K562 (cell line): Measurements from ENCODE around the gene PTPN11.

ENCODE experiments used
- POLR2A ChIP-seq: fragments of 450-650 bp; conservative IDR thresholded peaks from 2 replicates; pipeline ENCODE4 v1.6.1; 2016
- RCOR1 ChIP-seq, 2 experiments: IDR thresholded peaks; 2 replicates each; pipeline ENCODE4 v1.6.1; 2012; ENCODE audit warnings: low read depth in 2 of 2, low read length in 2 of 2, borderline replicate concordance in 1 of 2, improper control_type of control experiment in 1 of 2
- TCF7 ChIP-seq: sonication (generic); IDR thresholded peaks from 2 replicates; pipeline ENCODE4 v1.6.1; 2016; ENCODE audit warnings: antibody characterized with exemption, borderline replicate concordance
- XRCC3 ChIP-seq: fragments of 450-650 bp; IDR thresholded peaks from 2 replicates; pipeline ENCODE4 v1.6.1; 2017; ENCODE audit warnings: mild to moderate bottlenecking, moderate library complexity
- TF ChIP-seq, protein P1 (sequence below): fragments of 250-450 bp; sonication (Bioruptor Pico); IDR thresholded peaks from 2 replicates; pipeline ENCODE4 v1.5.0; 2022; ENCODE audit warnings: mild to moderate bottlenecking

DNA sequence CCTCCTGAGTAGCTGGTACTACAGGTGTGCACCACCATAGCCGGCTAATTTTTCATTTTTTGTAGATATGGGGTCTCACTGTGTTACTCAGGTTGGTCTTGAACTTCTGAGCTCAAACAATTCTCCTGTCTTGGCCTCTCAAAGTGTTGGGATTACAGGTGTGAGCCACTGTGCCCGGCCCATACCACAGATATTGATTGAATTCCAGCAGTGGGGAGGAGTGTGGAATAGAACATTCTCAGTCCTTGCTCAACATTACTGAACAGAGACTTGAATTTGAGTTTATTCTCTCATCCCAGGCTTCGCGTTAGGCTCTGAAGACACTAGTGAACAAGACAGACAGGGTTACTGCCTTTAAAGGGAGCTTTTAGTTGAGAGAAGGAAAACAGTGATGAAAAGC, 39.6 kb downstream of the PTPN11 start:
- TF ChIP-seq POLR2A = no peak
- TF ChIP-seq XRCC3 = no peak
- TF ChIP-seq RCOR1 (IDR thresholded peaks at IDR 0.05; ENCODE audit: borderline replicate concordance in 1 of 2, low read depth in 2 of 2, low read length in 2 of 2) = no peak
- TF ChIP-seq, protein P1, sequence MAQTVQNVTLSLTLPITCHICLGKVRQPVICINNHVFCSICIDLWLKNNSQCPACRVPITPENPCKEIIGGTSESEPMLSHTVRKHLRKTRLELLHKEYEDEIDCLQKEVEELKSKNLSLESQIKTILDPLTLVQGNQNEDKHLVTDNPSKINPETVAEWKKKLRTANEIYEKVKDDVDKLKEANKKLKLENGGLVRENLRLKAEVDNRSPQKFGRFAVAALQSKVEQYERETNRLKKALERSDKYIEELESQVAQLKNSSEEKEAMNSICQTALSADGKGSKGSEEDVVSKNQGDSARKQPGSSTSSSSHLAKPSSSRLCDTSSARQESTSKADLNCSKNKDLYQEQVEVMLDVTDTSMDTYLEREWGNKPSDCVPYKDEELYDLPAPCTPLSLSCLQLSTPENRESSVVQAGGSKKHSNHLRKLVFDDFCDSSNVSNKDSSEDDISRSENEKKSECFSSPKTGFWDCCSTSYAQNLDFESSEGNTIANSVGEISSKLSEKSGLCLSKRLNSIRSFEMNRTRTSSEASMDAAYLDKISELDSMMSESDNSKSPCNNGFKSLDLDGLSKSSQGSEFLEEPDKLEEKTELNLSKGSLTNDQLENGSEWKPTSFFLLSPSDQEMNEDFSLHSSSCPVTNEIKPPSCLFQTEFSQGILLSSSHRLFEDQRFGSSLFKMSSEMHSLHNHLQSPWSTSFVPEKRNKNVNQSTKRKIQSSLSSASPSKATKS (CRISPR knock-in tag) = no peak
- TF ChIP-seq TCF7 = no peak
